ENCODE measurements around the gene SATB2.

DNA sequence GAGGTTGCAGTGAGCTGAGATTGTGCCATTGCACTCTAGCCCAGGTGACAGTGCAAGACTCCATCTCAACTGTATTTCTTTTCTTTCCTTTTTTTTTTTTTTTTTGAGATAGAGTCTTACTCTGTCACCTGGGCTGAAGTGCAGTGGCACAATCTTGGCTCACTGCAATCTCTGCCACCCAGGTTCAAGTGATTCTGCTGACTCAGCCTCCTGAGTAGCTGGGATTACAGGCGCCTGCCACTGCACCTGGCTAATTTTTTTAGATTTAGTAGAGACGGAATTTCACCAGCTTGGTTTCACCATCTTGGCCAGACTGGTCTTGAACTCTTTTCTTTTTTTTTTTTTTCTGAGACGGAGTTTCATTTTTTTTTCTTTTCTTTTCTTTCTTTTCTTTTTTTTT, 41.3 kb upstream of the SATB2 start:
- TF ChIP-seq, protein P1, sequence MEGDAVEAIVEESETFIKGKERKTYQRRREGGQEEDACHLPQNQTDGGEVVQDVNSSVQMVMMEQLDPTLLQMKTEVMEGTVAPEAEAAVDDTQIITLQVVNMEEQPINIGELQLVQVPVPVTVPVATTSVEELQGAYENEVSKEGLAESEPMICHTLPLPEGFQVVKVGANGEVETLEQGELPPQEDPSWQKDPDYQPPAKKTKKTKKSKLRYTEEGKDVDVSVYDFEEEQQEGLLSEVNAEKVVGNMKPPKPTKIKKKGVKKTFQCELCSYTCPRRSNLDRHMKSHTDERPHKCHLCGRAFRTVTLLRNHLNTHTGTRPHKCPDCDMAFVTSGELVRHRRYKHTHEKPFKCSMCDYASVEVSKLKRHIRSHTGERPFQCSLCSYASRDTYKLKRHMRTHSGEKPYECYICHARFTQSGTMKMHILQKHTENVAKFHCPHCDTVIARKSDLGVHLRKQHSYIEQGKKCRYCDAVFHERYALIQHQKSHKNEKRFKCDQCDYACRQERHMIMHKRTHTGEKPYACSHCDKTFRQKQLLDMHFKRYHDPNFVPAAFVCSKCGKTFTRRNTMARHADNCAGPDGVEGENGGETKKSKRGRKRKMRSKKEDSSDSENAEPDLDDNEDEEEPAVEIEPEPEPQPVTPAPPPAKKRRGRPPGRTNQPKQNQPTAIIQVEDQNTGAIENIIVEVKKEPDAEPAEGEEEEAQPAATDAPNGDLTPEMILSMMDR (conservative IDR thresholded peaks at IDR 0.05 in 1 of 2, IDR thresholded peaks at IDR 0.05 in 1 of 2; ENCODE audit: extremely low read depth in 1 of 2, insufficient read depth in 1 of 2, low read depth in 1 of 2, low read length in 2 of 2), result no peak
- no peak for TF ChIP-seq EZH2 (IDR thresholded peaks at IDR 0.05; ENCODE audit: borderline replicate concordance, low read length)
